Testis (tissue), 3 donors: Measurements from ENCODE around the gene THAP12. TPM values are rescaled to one million over a fixed set of nuclear protein-coding genes. Genes with fewer than 3 reads are reported as not detected.

Experiments used
- DNase-seq: peaks from one replicate; pipeline ENCODE4 v3.0.0-alpha.2; 2019
- H3K27ac ChIP-seq, 2 donors: fragments of 200-600 bp; sonication (generic); one replicate each; pipeline ENCODE4 v1.5.1; 2019
- H3K27me3 ChIP-seq: fragments of 200-600 bp; sonication (generic); one replicate; pipeline ENCODE4 v1.5.1; 2019
- H3K36me3 ChIP-seq: fragments of 200-600 bp; sonication (generic); one replicate; pipeline ENCODE4 v1.5.1; 2017; ENCODE audit warnings: low read depth; ENCODE audit errors: missing control alignments
- H3K4me1 ChIP-seq: fragments of 200-600 bp; sonication (generic); one replicate; pipeline ENCODE4 v1.5.1; 2019
- H3K4me3 ChIP-seq, 2 donors: fragments of 200-600 bp; sonication (generic); one replicate each; pipeline ENCODE4 v1.5.1; 2017 to 2019
- H3K9me3 ChIP-seq: fragments of 200-600 bp; sonication (generic); one replicate; pipeline ENCODE4 v1.5.1; 2017
- POLR2A ChIP-seq: fragments of 450-650 bp; IDR thresholded peaks from one replicate; pipeline ENCODE4 v1.6.1; 2017; ENCODE audit warnings: antibody characterized with exemption, mild to moderate bottlenecking, moderate library complexity
- WGBS, 2 donors: methylation state at CpG; one replicate each; pipeline ENCODE4 v1.1.5; 2018; 5-methylcytosine and 5-hydroxymethylcytosine counted together
- intact Hi-C: fragments of 100-400 bp; cut with DNase I; formaldehyde crosslinking; loops from one replicate; pipeline ENCODE4 v1.15.1; 2023; ENCODE audit warnings: low total_unique reads
- polyA plus RNA-seq: library from polyadenylated mRNA; stranded (reverse); fragments of 350-450 nt; fragmentation: Illumina TruSeq; extraction: RNeasy Lipid Tissue Mini Kit (QIAGEN cat#74804); gene quantifications from one replicate; pipeline ENCODE4 v1.2.3, GENCODE V29; 2014; ENCODE audit warnings: low read depth, low replicate concordance; ENCODE audit not compliant: insufficient read depth
- total RNA-seq, 2 donors: library from RNA; depleted of rRNA; stranded (reverse); fragments of >200 nt; gene quantifications; one replicate each; pipeline ENCODE4 v1.2.3, GENCODE V29; 2016
- TF ChIP-seq, protein P1 (sequence below), 3 experiments: fragments of 450-650 bp in 2 of 3; fragments of 200-600 bp in 1 of 3; sonication (generic) in 1 of 3; IDR thresholded peaks; one replicate each; pipeline ENCODE4 v1.5.1; 2016 to 2019; ENCODE audit warnings: antibody characterized with exemption in 3 of 3, mild to moderate bottlenecking in 2 of 3, moderate library complexity in 1 of 3

THAP12 gene
- total and polyA plus RNA-seq, 3 donors from 2014 or later = 37.7 to 41.0 (median 39.8) TPM

DNA sequence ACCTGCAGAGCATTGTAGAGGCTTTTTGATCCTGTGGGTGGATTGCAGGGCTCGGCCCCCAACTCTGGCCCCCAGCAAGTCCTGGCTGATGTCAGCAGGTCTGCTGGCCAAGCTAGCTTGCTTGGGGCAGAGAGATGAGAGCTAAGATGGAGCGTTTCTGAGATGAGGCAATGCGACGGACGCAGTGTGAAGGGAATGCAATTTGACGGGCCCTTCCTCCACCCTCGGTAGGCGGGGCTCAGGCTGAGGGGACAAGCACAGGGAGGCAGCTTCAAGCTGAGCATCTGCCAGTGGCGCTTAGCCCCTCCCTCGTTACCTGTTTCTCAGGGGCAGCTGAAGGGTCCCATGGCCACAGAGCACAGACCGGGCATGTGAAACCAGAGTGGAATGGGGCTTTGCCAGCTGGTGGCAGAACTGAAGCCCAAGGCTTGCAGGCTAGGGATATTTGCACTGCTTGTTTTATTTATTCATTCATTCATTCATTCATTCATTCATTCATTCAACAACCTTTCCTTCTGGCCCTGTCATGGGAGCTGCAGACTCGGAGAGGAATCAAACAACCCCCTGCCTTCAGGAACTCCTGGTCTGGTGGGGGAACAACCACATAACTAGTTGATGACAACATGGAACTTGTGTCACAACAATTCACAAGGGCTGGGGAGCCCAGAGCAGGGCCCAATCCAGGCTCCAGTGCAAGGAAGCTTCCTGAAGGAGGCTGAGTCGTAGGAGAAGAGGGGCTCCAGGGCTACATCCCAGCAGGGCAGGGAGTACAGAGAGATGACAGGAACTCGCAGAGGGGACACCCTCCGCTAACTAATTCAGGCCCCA is 66.8 kb downstream of the THAP12 start:
- Histone ChIP-seq H3K36me3 (no peaks in the 10 kb centered on the region), H3K4me3 (no peak overlapping the region), H3K27me3 (no peaks in the 10 kb centered on the region), H3K27ac (no peak overlapping the region), H3K9me3 (no peaks in the 10 kb centered on the region), H3K4me1 (no peaks in the 10 kb centered on the region)
- DNase-seq = no peak
- intact Hi-C loops = no loop called here
- WGBS, 2 donors = 83 to 88% methylated on average over 13 to 15 of the region's 15 CpGs
- no peak for TF ChIP-seq POLR2A
- TF ChIP-seq, protein P1, sequence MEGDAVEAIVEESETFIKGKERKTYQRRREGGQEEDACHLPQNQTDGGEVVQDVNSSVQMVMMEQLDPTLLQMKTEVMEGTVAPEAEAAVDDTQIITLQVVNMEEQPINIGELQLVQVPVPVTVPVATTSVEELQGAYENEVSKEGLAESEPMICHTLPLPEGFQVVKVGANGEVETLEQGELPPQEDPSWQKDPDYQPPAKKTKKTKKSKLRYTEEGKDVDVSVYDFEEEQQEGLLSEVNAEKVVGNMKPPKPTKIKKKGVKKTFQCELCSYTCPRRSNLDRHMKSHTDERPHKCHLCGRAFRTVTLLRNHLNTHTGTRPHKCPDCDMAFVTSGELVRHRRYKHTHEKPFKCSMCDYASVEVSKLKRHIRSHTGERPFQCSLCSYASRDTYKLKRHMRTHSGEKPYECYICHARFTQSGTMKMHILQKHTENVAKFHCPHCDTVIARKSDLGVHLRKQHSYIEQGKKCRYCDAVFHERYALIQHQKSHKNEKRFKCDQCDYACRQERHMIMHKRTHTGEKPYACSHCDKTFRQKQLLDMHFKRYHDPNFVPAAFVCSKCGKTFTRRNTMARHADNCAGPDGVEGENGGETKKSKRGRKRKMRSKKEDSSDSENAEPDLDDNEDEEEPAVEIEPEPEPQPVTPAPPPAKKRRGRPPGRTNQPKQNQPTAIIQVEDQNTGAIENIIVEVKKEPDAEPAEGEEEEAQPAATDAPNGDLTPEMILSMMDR (IDR thresholded peaks at IDR 0.05) = no peak

DNA sequence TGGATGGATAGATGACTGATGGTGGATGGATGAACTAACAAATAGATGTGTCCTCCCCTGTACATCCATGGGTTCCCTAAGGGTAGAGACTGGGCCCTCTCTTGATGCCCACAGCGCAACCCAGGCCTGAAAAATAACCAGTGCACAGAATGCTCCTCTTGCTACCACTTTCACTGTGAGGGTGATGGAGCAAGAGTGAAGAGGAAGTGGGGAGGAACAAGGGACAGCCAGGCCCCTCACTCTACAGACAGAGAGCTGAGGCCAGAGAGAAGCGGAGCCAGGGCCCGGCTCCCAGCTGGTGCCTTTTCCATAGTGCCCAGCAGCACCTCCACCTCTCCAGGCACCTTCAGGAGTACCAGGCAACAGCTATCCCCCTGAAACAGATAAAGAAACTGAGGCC is 67.7 kb downstream of the THAP12 start:
- no peaks in the 10 kb centered on the region for H3K4me1 ChIP-seq
- 81 to 100% methylated on average over 3 of the region's 3 CpGs for WGBS, 2 donors
- no peak overlapping the region for H3K27ac ChIP-seq
- H3K9me3 ChIP-seq = no peaks in the 10 kb centered on the region
- intact Hi-C loops = no loop called here
- DNase-seq = no peak
- no peaks in the 10 kb centered on the region for H3K27me3 ChIP-seq
- H3K4me3 ChIP-seq = no peak overlapping the region
- H3K36me3 ChIP-seq = no peaks in the 10 kb centered on the region
- TF ChIP-seq, protein P1 (IDR thresholded peaks at IDR 0.05) = no peak
- TF ChIP-seq POLR2A = no peak

DNA sequence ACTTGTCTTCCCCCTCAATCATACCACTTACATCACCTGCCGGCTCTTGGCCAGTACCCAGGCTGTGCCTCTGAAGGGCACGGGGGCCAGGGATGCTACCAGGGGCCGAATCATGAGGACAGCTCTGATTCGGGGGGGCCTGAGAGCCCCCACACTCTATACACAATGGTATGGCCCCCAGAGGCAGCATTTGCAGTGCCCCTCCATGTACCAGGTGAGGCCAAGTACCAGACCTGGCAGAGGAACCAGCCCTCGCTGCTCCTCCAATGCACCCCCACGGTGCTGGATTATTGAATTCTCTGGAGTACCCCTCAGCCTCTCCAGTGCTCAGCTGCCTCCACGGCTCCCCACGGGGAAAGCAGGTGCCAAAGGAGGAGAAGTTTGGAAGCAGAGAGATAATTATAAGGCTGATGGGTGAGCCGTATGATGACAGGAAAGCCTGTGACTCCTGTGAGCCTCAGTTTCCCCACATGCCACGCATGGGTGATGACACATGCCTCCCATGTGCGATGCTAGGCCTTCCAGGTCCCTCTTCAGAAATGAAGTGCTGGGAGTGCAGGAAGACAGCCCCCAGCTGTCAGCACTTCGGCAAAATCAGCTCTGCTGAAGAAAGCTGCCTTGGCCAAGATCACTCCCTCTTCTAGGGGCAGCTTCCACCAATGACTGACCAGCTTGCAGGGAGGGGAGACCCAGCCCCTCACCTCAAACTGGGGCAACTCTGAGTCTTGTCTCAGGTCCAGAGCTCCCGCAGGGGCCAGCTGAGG is 69.9 kb downstream of the THAP12 start:
- no peaks in the 10 kb centered on the region for H3K4me1 ChIP-seq
- no peaks in the 10 kb centered on the region for H3K27me3 ChIP-seq
- H3K36me3 ChIP-seq = no peaks in the 10 kb centered on the region
- intact Hi-C loops = loop anchor here (2.0 kb wide), 1 partner anchor 112 kb away; no protein-coding TSS in a partner anchor
- H3K4me3 ChIP-seq = no peak overlapping the region
- TF ChIP-seq, protein P1 (IDR thresholded peaks at IDR 0.05) = no peak
- no peak for TF ChIP-seq POLR2A
- no peaks in the 10 kb centered on the region for H3K9me3 ChIP-seq
- H3K27ac ChIP-seq = no peak overlapping the region
- 79 to 81% methylated on average over 11 to 13 of the region's 13 CpGs for WGBS, 2 donors
- DNase-seq = no peak

DNA sequence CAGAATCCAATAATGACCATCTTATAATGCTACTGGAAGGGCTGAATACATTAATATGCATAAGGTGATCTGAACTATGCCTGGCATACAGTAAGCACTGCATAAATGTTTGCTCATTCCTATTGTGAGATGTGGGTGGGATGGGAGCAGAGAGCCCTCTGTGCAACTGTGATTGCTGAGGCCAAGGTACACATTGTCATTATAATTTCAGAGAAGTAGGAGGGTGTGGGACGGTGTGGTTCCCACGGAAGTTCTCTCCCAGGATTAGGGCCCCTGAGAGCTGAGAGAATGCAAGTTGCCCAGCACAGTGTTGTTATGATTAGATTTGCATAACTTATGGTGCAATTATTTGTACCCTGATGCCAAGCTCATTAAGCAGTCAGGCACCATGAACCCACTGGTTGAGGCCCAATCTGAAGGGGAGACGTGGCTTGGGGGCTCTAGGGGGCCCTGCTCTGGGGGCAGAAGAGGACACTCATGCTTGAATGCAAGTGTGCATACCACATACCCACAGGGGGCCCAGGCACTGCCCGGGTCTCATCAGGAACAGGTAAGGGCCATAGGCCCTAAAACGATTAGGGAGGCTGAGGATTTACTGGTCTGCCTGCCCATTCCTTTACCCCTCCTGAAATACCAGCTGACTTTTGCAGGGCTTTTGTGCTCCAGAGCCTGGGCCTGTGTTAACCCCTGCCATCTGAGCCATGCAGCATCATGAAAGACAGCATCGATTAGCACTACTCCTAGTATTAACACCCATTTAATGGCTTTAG is 72.8 kb downstream of the THAP12 start:
- 82 to 92% methylated on average over 6 of the region's 6 CpGs for whole genome bisulfite sequencing, 2 donors
- no peaks in the 10 kb centered on the region for H3K27me3 ChIP-seq
- H3K27ac ChIP-seq = no peak overlapping the region
- no peak for DNase-seq
- H3K9me3 ChIP-seq = no peaks in the 10 kb centered on the region
- intact Hi-C loops = no loop called here
- no peak for TF ChIP-seq POLR2A
- TF ChIP-seq, protein P1 (IDR thresholded peaks at IDR 0.05) = no peak
- no peak overlapping the region for H3K4me3 ChIP-seq
- no peaks in the 10 kb centered on the region for H3K4me1 ChIP-seq
- no peaks in the 10 kb centered on the region for H3K36me3 ChIP-seq
